ENCODE results near the gene TEKT2.

Gene TEKT2

DNA sequence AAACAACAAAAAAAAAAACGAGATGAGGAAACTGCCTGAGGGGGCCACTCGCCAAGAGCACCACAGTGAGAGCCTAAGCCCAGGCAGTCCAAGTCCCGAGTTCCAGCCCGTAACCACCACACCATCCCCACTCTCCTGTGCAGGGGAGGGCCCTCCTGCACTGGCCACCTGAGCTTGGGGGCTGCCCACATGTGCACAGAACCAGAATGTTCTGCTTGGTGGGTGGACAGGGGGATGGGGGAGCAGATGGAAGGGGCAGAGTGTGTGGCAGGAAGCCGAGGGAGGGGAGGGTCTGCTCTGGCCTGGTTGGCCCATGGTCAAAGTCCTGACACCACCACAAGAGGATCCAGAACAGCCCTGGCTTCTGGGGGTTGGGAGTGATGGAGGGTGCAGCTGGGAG, 22.4 kb downstream of the TEKT2 start:
- no peak for DNase-seq (ENCODE audit: low read depth)

DNA sequence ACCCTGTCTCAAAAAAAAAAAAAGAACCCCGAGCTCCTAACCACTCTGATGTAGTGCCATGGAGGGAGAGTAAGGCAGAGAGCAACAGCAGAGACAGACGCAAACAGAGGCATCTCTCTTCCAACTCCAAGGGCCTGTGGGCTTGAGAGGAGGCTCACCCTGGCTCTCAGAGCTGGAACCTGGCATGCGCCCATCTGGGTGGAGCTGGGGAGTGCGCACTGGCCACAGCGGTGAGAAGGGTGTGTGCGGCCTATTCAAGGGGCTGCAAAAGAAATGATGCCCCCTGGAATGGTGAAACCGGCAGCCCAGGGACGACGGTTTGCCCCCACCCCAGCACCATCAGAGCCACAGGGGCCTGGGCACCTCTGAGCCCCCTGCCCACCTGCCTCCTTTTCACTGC, 23.5 kb downstream of the TEKT2 start:
- DNase-seq (ENCODE audit: low read depth) = no peak

DNA sequence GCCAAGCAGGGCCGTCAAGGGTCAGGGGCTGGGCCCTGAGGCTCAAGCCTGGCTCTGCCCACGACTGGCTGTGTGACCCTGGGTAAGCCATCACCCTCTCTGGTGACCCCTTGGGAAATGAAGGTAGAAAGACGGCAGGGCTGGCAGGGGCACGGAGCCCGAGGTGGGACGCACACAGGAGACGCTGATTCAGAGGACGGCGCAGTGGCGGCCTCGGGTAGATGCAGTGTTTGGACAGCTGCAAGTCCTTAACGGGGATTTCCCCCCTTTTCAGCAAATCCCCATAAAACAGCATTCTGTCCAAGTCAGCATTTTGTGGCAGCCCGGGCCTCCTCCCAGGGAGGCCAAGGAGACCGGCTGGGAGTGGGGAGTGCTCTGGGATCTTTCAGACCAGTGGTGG, 24.4 kb downstream of the TEKT2 start:
- DNase-seq (ENCODE audit: low read depth) = no peak

DNA sequence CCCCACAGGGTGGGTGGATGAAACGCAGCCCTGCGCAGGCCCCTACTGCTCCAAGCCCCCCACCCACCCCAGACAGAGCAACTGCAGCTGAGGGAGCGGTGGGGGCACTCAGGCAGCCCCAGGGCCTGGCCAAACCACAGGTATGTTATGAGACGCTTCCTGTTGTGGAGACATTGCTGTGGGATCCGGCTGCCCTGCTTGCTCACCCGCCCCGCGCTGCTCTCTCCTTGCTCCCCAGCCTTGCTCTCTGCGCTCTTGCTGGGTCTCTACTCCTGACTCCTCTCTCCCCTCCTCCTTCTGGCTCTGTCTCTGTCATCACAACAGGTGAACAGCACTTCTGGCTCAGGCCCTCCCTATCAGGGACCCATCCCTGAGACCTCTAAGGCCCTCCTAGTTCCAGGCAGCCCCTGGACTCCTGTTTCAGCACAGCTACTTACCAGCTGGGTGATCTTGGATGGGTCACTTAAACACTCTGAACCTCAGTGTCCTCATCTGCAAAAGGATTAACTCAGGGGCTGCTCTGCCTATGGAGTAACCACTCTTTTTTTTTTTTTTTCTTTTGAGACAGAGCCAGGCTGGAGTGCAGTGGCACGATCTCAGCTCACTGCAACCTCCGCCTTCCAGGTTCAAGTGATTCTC, 25.3 kb downstream of the TEKT2 start:
- no peak for DNase-seq (ENCODE audit: low read depth)

DNA sequence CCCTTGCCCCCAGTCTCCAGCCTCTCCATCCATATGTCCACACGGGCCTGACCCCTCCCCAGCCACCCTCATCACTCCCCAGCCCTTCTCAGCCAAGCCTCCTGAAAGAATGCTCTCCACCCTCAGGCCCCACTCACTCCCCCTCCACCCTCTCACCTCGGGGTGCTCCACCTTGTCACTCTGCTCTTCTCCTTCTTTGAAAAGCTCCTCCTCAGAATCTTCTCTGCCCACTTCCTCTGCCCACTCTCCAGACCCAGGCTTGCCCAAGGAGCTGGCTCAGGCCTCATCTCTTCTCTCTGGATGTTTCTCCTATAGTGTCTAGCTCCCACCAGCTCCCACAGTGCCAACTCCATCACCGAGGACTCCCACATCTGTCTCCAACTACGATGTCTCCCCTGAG, 27.3 kb downstream of the TEKT2 start:
- no peak for DNase-seq (ENCODE audit: low read depth)

DNA sequence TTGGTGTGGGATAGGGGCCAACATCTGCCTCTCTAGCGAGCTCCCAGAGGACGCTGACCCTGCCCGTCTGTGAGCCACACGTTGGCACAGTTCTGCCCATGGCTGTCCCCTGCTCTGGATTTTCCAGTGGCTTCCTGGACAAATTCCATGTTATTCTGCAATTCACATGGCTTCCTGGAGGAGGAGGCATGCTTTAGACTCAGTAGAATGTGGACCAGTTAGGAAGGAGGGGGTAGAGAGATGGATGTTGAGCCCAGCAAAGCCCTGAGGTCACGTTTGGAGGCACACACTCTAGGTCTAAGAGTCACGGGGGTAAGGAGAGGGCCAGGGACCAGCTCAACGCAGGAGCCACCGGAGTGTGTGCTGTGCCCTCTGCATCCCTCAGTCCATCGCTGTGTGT, 28.9 kb downstream of the TEKT2 start:
- DNase-seq (ENCODE audit: low read depth) = no peak

DNA sequence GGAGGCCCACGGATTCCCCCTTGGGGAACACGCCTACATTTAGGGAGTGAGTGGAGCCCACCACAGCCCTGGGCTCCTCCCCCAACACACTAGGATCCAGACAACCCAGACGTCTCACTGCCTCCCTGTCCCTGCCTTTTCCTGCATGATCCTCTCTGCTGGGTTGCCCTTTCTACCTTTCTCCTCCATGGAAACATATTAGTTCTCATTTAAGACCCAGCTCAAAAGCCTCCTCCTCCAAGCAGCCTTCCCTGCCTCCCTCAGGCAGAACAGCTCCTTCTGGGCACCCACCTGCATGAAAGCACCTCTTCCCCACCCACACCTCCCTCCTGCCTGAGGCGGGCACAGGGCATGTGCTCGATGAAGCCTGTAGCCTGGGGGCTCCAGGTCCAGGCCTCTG, 30.5 kb downstream of the TEKT2 start:
- no peak for DNase-seq (ENCODE audit: low read depth)

DNA sequence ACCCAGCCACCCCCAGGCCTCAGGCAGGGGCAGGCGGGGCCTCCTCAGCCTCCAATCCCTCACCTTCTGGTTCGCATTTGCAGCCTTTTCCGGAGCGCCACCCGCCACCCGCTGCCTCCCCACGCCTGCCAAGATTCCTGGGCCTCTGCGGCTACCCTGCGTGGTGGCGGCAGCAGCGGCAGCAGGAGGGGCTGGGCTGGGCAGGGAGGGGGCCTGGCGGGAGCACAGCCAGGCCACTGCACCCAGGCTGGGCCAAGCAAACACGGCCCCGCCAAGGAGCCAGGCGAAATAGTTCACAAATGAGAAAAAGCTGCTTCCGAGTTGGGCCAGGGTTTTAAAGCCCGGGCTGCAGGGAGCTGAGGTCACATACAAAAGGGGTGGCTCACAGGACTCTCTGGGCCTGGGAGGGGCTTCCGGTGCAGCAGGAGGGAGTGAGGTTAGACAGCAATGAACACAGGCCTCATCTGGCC, 31.3 kb downstream of the TEKT2 start:
- DNase-seq (ENCODE audit: low read depth) = no peak

DNA sequence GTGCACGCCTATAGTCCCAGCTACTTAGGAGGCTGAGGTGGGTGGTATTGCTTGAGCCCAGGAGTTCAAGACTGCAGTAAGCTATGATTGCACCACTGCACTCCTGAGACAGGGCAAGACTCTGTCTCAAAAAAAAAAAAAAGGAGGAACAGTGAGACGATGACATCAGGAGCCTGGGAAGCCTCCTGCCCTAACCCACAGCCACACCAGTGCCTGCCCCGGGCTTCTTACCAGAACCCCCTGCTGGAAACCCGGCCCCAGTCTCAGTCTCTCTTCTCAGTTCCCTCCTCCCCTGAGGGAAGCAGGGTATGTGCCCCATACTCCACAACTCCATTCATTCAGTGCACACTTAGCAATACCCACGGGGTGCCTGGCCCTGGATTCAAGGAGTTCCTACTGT, 32.0 kb downstream of the TEKT2 start:
- DNase-seq (ENCODE audit: low read depth) = no peak

DNA sequence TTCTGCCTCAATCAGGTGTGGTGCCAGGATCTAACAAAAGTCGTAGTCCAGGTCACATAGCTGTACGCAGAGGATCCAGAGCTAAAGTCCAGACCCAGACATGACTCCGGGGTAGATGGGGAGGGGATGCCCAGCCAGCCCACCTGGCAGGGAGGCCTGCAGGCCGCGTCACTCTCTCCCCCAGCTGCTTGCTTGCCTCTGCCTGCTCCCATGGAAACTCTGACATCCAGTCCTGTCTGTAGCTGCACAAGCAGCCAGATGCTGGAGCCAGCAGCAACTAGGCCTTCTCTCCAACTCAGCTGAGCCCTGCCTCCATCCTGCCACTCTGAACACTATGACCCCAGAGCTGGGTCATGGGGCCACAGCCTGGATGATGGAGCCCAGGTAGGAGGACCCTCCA, 33.0 kb downstream of the TEKT2 start:
- no peak for DNase-seq (ENCODE audit: low read depth)

DNA sequence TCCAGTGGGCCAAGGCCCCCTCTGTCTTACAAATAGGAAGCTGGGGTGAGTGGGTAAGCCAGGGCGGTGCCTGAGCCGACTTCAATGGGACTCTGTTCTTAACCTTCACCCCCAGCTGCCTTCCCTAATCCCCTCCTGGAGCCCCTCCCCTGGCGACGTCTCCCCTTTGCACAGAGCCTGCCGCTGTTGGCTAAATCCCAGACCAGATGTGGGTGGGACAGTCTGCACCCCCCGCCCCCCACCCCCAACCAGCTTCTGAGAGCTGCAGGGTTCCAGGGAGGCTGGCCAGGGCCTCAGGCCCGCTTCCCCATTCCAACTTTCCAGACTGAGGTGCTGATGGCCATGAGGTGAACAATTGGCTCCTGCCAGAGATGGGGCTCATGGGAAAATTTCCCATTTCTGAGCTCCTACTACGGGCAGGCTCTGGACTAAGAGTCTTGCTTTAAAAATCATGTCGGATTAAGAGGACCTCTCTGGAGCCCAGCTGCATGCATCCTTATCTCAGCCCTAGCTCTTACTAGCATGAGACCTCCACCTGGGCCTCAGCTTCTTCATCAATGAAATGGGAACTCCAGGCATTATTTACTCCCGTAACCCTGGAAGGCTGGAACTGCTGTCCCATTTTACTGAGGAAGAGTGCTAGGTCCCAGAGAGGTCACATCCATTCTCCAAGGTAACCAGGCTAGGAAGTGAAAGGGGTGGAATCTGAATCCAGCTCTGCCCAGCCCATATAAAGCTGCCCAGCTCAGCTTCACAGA, 34.7 kb downstream of the TEKT2 start:
- no peak for DNase-seq (ENCODE audit: low read depth)

DNA sequence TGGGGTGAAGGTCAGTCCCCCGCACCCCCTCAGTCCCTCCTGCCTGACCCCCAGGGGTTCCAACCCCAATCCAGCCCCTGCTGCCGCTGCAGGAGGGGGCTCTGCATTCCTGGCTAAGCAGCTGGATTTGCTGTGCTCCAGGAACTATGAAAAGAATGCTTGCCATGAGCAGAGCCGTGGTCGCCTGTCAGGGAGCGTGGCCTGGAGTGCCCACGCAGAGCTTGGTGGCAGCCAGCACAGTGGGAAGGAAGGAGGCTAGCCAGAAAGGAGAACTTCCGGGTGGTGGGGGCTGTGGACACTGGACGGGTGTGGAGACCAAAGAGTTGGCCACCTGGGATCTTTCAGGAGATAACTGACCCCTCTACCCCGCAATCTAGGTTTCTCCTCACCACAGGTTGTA, 35.6 kb downstream of the TEKT2 start:
- no peak for DNase-seq (ENCODE audit: low read depth)

DNA sequence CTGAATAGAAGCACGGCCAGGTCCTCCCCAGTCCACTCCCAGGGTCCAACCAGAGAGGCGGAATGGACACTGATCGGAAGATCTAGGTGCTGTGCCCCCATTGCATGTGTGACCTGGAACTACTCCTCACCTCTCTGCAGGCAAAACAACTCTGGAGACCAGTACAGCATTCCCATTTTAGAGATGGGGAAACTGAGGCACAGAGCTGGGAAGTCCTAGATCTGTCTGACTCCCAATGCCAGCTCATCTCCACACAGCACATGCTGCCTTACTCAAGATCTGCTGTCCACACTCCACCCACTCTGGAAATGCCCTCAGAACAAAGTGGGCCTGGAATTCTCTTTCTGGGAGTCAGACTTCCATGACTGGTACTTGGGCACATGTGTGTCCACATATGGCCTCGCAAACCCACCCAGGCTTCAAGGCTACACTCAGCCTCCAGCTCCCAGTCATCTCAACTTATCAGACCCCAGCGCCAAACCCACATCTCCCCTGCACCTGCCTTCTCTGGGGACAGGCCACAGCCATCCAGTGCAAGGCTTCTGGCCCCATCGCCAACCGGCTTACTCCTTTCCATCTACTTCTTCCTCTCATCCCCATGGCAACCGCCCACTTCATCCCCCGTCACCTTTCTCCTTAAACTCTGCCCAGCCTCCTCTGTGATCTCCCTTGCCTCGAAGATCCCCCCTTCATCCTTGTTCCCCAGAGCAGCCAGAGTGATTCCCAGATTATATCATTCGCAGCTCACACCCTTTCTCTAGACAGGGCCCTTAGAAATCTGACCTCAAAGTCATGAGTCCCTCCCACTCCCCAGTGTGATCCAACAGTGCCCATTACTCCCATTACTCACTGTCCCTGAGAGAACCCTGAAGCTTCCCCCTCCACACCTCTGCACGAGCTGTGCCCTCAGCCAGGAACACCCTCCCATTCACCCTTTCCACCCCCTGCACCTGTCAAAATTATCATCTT, 38.5 kb downstream of the TEKT2 start:
- DNase-seq (ENCODE audit: low read depth) = no peak

DNA sequence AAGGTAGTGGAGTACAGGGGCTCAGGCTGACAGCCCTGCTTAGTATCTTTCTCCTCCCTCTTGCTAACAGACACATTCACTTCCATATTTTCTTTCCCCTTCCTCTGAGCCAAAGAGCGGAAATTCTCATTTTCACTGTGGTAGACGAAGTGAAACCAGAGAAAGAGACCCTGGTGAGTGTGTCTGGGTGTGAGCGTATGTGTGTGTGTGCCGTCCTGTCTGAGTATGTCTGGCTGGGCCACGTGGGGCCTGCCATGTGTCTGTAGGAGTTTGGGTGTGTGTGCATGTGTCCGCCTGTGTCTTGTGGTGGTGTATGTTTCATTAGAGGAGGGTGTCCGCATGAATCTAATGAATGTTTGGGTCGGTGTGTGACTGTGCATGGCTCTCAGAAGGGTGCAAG, 39.5 kb downstream of the TEKT2 start:
- DNase-seq (ENCODE audit: low read depth) = no peak

DNA sequence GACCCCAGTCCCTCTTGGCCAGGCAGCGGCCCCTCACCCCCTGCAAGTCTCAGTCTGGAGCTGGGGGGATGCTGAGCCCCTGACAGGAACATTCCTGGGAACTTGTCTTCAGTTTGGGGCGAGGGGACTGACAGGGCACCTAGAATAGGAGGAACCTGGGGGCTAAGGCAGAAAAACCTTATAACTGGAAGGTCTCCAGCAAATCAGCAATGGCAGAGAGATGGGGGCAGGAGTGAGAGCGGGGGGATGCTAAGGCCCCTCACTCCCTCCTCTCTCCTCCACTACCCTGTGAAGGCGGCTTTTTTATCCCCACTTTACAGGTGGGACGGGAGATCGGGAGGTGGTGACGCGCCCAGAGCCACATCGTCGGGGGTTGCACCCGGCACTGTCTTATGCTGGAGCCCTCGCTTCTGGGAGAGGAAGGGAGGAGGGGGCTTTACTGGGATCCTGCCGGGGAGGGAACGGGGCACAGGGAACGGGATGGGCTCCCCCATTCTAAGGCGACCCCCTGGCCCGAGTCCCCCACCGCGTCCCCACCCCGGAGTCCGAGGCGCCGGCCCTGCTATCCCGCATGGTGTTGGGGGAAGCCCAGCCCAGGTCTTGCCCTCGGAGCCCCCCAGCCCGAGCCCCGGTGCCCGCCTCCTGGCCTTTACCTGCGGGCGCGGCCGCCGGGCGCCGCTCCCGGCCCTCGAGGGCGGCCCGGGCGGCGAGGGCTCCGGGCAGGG, 40.7 kb downstream of the TEKT2 start:
- DNase-seq (ENCODE audit: low read depth) = no peak

DNA sequence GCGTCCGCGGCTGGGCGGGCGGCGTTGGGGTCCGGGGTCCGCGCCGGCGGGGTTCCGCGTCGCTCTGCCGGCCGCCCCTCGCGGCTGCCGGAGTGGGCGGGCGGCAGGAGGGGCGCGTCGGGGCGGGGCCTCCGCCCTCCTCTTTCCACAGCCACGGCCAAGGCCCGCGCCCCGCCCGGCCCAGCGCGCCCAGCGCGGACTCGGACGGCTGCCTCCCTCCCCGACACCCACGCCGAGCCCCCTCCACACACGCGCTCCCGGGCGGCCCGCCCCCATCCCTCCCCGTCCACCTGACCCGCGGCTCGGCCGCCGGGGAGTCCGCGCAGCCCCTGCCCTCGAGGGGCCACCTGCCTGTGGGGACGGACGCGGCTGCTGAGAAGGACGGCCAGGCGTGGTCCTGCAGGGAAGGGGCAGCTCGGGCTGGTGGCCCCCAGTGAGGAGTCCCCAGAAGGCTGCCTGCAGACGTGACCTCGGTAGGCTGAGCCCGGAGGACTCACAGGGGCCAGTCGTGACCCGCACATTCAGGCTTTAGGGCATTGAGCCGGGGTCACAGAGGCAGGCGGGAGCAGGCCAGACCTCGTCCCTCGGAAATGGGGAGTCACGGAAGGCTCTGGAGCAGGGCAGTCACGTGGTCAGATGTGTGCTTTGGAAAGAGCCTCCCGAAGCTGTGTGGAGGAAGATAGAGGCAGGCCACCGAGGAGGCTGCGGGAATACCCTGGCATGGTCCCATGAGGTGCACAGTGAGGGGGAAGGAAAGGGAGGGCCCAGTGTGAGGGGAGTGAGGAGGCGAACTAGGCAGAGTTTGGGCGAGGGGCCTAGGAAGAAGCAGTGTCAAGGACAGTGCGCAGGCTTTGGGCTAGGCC, 41.5 kb downstream of the TEKT2 start, which contains the start of gene COL8A2:
Gene COL8A2 (minus strand): TSS at position 94 of the 863 bp plus-strand sequence. CDS start 24,980 bp downstream, outside the sequence.
- no peak for DNase-seq (ENCODE audit: low read depth)

DNA sequence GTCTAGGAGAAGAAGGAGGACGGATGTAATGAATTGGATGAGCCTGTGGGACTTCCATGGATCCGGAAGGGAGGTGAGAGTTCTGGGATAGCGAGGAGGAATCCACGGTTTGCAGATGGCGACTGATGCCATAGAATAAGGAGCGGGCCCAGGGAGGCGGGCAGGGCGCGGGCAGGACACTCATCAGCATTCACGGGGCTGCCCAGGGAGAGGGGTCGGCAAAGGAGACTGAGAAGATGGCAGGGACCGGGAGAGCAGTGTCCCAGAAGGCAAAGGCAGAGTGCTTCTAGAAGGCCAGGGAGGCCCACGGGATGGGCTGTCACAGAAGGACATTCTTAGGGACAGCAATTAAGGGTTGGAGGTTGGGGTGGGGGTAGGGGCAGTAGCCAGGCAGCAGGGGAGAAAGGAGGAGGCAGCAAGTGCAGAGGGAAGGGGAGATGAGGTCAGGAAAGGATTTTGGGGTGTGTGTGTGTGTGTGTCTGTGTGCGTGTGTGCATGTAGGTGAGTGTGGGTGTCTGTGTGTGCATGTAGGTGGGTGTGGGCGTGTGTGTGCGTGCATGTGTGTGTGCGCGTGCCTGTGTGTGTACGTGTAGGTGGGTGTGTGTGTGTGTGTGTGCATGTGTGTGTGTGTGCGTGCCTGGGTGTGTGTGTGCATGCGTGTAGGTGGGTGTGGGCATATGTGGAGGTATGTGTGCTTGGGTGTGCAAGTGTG, 42.3 kb downstream of the TEKT2 start:
- DNase-seq (ENCODE audit: low read depth) = no peak

DNA sequence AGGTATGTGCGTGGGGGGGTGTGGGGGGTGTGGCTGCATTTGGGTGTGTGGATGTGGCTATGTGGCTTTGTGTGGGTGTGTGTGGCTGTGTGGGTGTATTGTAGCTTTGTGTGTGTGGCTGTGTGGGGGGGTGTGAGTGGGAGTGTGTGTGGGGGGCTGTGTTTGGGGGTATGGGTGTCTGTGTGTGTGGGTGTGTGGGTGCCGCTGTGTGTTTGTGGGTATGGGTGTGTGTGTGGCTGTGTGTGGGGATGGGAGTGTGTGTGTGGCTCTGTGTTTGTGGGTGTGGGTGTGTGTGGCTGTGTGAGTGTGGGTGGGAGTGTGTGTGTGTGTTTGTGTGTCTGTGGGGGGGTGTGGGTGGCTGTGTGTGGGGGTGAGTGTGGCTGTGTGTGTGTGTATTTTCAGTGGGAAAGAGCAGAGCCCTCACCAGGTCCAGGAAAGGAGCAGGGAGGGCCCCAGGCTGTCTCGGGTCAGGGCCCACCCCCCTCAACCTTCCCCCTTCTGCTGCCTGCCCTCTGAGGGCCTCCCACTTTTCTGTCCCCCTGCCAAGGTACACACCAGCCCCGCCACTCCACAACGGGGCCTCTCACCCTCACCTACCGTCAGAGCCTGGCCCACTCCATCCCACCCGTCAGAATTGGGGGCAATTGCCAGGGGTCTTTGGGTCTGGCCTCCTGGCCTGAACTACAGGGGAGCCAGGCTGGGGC, 43.1 kb downstream of the TEKT2 start:
- no peak for DNase-seq (ENCODE audit: low read depth)

DNA sequence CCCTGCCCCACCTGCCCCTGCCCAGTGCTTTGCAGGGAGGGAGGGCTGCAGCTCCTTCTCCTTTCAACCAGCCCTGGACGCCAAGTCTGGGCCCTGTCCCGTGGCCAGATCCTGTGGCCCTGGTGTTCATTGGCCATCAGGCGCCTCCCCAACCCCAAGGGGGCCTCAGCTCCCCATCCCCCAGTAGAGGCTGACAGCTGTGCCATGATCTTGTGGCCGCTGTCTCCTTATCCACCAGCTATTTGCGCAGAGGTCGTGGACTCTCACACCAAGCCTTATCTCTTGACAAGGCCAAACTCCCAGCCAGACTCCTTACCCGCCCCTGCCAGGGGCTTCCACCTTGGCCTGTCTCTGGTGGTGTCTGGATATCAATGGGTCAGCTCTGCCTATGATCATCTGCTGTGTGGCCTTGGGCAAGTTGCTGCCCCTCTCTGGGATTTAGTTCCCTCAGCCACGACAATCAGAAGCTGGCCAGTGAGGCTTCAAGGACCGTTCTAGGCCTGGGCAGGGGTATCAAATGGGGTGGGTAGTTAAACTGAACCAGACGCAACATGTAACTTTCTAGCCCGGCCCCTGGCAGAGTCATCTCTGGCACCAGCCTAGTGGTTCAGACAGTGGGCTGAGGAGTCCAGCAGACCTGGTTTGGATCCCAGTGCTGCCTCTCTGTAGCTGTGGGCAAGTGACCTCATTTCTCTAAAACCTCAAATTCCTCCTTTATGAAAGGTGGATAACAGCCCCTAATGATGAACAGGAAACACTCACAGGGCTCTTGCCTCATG, 44.4 kb downstream of the TEKT2 start:
- DNase-seq (ENCODE audit: low read depth) = no peak
